Right renal cortex interstitium (tissue), 3 donors: Measurements from ENCODE around the gene GPM6B. TPM values are rescaled to one million over a fixed set of nuclear protein-coding genes. Genes with fewer than 3 reads are reported as not detected.
"Not testable (repeated sequence)": the region's sequence is repeated elsewhere in the genome, so short reads cannot be mapped to it uniquely, and the experiment has no call there.

Experiments used
- DNase-seq, 3 donors: peaks; one replicate each; pipeline ENCODE4 v3.0.0-alpha.2; 2013; ENCODE audit warnings: low read depth in 3 of 3, low spot score in 2 of 3
- polyA plus RNA-seq, 3 donors: library from polyadenylated mRNA; unstranded; fragments of 120-200 nt; gene quantifications; one replicate each; pipeline ENCODE4 v1.2.1, GENCODE V29; 2013; ENCODE audit not compliant: insufficient read length in 3 of 3

Gene GPM6B
- polyA plus RNA-seq, 3 donors = 16.8 to 24.5 (median 18.6) TPM

GRCh38 chrX:13733506-13733905 is 83.4 kb downstream of the GPM6B start:
- no peak for DNase-seq

DNA sequence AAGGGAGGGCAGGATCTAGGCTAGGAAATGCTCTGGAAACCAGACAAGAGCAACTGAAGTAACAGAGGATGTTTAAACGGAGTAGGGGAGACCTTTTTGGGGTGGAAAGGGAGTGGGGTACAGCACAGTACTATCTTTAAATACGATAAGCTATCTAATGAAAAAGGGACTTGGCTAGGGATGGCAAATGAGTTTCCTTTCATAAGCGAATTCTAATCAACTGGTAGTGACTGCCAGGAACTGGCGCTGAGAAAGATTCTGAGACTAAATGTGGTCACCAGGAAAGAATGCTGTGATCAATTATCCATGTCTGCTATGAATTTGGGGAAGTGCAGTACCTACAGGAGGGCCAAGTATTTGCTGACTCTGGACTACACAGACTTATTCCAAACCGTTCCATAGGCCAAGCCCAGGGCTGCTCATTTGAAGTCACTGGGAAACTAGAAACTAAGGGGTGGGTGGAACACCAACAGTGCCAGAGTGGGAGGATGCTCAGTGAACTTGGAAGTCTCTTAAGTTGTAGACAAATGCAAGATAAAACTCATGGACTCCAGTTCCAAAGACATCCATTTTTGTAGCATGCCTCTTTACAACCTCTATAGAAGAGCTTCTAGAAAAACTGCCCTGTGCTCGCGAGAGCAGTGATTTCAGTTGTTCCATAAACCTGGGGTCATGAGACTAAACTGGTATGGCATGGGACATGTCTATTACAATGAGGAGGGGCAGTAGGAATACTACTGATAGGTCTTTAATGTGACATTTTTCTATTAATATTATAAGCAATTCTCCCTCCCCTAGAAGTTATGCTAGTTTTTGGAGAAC is 84.4 kb downstream of the GPM6B start:
- DNase-seq = no peak

DNA sequence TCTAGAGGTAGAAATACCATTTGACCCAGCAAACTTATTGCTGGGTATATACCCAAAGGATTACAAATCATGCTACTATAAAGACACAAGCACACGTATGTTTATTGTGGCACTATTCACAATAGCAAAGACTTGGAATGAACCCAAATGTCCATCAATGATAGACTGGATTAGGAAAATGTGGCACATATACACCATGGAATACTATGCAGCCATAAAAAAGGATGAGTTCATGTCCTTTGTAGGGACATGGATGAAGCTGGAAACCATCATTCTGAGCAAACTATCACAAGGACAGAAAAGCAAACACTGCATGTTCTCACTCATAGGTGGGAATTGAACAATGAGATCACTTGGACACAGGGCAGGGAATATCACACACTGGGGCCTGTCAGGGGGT is 86.4 kb downstream of the GPM6B start:
- not testable (repeated sequence) for DNase-seq

GRCh38 chrX:13726583-13726982 is 90.3 kb downstream of the GPM6B start:
- not testable (repeated sequence) for DNase-seq

GRCh38 chrX:13724878-13725277 is 92.0 kb downstream of the GPM6B start:
- DNase-seq = not testable (repeated sequence)

DNA sequence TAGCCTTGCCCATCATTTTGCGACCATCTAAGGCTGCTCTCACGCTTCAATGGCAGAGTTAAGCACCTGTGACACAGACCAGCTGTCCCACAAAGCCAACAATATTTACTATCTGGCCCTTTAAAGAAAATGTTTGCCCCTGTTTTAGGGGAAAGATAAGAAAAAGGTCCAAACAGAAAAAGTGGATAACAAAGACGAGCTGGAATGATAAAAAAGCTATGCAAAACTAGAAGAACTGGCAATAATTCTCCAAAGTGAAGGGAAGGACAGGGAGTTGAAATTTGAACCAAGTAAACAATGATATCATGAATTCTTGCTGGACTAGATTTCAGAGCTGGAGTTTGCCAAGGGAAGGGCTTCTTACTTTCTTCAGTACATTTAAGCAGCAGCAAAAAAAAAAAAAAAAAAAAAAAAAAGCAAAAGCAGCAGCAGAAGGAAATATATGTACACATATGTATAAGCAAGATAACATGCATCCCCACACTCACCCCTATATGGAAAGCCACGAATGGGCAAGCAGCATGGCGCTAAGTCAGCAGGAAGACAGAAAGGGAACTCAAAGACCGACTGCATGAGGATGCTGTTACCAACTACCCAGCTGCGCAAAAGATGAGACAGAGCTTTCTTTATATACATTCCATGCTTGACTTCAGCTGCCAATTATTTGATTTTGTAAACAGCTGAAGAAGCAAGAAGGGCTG is 94.9 kb downstream of the GPM6B start:
- no peak for DNase-seq

DNA sequence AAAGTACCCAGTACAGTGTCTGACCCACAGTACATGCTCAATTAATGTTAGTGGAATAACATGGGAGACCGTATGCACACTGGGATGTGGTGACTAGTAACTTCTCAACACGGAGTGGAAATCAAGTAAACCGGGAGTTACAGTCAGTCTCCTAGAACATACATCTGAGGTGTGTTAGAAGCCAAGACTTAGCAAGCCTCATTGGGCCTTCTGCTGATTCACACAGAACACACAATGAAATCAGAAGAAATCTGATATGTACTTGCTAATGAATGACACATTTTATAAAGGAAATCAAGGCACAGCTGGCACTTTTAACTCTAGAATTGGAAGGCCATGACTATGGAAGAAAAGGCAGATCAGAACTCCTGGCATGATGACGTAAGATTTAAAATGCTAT is 95.5 kb downstream of the GPM6B start:
- no peak for DNase-seq

Other genes starting within 250 kb of the GPM6B start
- 10 to 100 TPM; 23.8 to 25.5 (median 25.2) TPM for gene EGFL6, start 247.5 kb downstream of the GPM6B start, polyA plus RNA-seq
- gene TCEANC, start 164.0 kb downstream of the GPM6B start, polyA plus RNA-seq = 1 to 10 TPM; 6.0 to 6.5 (median 6.4) TPM
- 10 to 100 TPM; 27.6 to 31.6 (median 28.9) TPM for gene RAB9A, start 128.0 kb downstream of the GPM6B start, polyA plus RNA-seq
- gene TRAPPC2, start 82.5 kb downstream of the GPM6B start, polyA plus RNA-seq = 10 to 100 TPM; 15.2 to 16.5 (median 16.4) TPM
- 10 to 100 TPM; 35.6 to 41.4 (median 35.8) TPM for gene OFD1, start 82.3 kb downstream of the GPM6B start, polyA plus RNA-seq
- 10 to 100 TPM; 29.1 to 33.1 (median 32.5) TPM for gene GEMIN8, start 212.8 kb upstream of the GPM6B start, polyA plus RNA-seq